Mucosa of descending colon (tissue), 3 donors: ENCODE measurements around the gene HES6. TPM values are rescaled to one million over a fixed set of nuclear protein-coding genes. Genes with fewer than 3 reads are reported as not detected.

Source experiments
- ATAC-seq: fragments of 200-7000 bp; cut with Tn5 transposase; one replicate; pipeline ENCODE4 v1.9.1; 2020; ENCODE audit warnings: mild to moderate bottlenecking, moderate library complexity
- DNase-seq, 3 donors: peaks; one replicate each; pipeline ENCODE4 v3.0.0-alpha.2; 2020
- H3K36me3 ChIP-seq: fragments of 200-600 bp; one replicate; pipeline ENCODE4 v1.8.0; 2021; ENCODE audit warnings: low read depth, mild to moderate bottlenecking
- H3K4me1 ChIP-seq: fragments of 200-600 bp; one replicate; pipeline ENCODE4 v1.8.0; 2021; ENCODE audit warnings: low read depth, mild to moderate bottlenecking
- H3K4me3 ChIP-seq: fragments of 200-600 bp; one replicate; pipeline ENCODE4 v1.8.0; 2021; ENCODE audit warnings: mild to moderate bottlenecking
- H3K9me3 ChIP-seq: fragments of 200-600 bp; one replicate; pipeline ENCODE4 v1.8.0; 2021; ENCODE audit warnings: mild to moderate bottlenecking
- CTCF ChIP-seq: fragments of 200-600 bp; IDR thresholded peaks from one replicate; pipeline ENCODE4 v1.8.0; 2022; ENCODE audit warnings: antibody characterized with exemption, mild to moderate bottlenecking
- intact Hi-C, 2 donors: fragments of 100-400 bp; cut with DNase I in 1 of 2; cut with micrococcal nuclease in 1 of 2; formaldehyde crosslinking; loops; one replicate each; pipeline versions ENCODE4 v1.11.0 to v1.11.1; 2022; cut with DNase I, micrococcal nuclease
- total RNA-seq, 3 donors: library from RNA; stranded (reverse); fragmentation: NEBNext Ultra II Directional in 2 of 3; extraction: Animal tissue kit (Norgen Biotek cat#: 25700) in 2 of 3; gene quantifications; one replicate each; pipeline versions ENCODE4 v1.2.1 to v1.2.4, GENCODE V29; 2021 to 2023
- donor health status: DM: no; HTN: no; CAD: no; lungs with moderate emphysema.
- donor health status: DM: no; HTN: no; CAD: no.
- donor health status: DM: no; HTN: yes; CAD: no.

The HES6 gene
- total RNA-seq, 3 donors from 2014 or later: 21.9 to 63.5 (median 25.7) TPM

GRCh38 chr2:238233625-238234024 is 6.2 kb downstream of the HES6 start:
- intact Hi-C loops: no loop called here
- H3K36me3 ChIP-seq: no peaks in the 10 kb centered on the region

GRCh38 chr2:238231809-238232208 is 8.0 kb downstream of the HES6 start:
- DNase-seq (no peak), ATAC-seq (no peak)
- Histone ChIP-seq H3K36me3 (no peaks in the 10 kb centered on the region), H3K4me1 (peaks cover 7% of the 10 kb centered on the region), H3K4me3 (no peak overlapping the region), H3K9me3 (no peaks in the 10 kb centered on the region)
- no peak for TF ChIP-seq CTCF
- intact Hi-C loops: no loop called here

More at GRCh38 chr2:238233625-238234024, 6.2 kb downstream of the HES6 start:
- no peak for ATAC-seq
- Histone ChIP-seq H3K9me3 (no peaks in the 10 kb centered on the region), H3K4me1 (peaks cover 7% of the 10 kb centered on the region), H3K4me3 (no peak overlapping the region)
- DNase-seq: no peak
- TF ChIP-seq CTCF: no peak

GRCh38 chr2:238231251-238231793 is 8.5 kb downstream of the HES6 start:
- ATAC-seq (peak; percentile 51), DNase-seq (peak; percentile 58 to 74 (median 71))
- Histone ChIP-seq H3K36me3 (no peaks in the 10 kb centered on the region), H3K9me3 (no peaks in the 10 kb centered on the region), H3K4me3 (no peak overlapping the region), H3K4me1 (peaks cover 7% of the 10 kb centered on the region)
- TF ChIP-seq CTCF: no peak
- intact Hi-C loops: no loop called here

GRCh38 chr2:238230699-238231098 is 9.1 kb downstream of the HES6 start:
- DNase-seq (no peak), ATAC-seq (no peak)
- no peak overlapping the region for H3K4me3 ChIP-seq
- TF ChIP-seq CTCF: no peak
- intact Hi-C loops: no loop called here
- peaks cover 7% of the 10 kb centered on the region for H3K4me1 ChIP-seq
- no peaks in the 10 kb centered on the region for H3K36me3 ChIP-seq
- no peaks in the 10 kb centered on the region for H3K9me3 ChIP-seq

GRCh38 chr2:238228700-238229099 is 11.1 kb downstream of the HES6 start:
- H3K4me1 ChIP-seq: peaks cover 5% of the 10 kb centered on the region
- DNase-seq (peak in 1 of 3 donors; percentile 27), ATAC-seq (peak; percentile 73)
- TF ChIP-seq CTCF: no peak
- no peaks in the 10 kb centered on the region for H3K36me3 ChIP-seq
- no peaks in the 10 kb centered on the region for H3K9me3 ChIP-seq
- H3K4me3 ChIP-seq: no peak overlapping the region
- intact Hi-C loops: no loop called here

DNA sequence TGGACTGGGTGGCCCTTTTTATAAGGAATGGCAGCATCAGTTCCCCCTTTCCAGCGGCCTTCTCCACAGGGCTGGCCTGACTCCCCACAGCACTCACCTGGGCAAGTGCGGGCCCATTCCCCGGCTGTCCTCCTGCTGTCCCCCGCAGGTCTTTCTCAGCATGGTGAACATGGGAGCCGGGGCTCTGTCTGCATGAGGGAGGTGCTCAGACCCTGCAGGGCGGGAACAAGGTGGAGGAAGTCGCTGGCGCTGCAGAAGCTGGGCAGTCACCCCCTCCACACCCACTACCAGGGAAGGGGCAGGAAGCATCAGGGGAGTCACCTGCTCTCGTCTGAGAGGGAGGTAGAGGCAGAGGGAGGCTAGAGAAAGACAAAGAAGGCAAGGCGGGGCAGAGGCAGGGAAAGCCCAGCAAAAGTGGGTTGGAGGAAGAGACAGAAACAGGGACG is 12.2 kb downstream of the HES6 start:
- H3K4me1 ChIP-seq: peaks cover 5% of the 10 kb centered on the region
- no peaks in the 10 kb centered on the region for H3K36me3 ChIP-seq
- H3K9me3 ChIP-seq: no peaks in the 10 kb centered on the region
- no peak for TF ChIP-seq CTCF
- no peak for ATAC-seq
- H3K4me3 ChIP-seq: no peak overlapping the region
- no peak for DNase-seq
- intact Hi-C loops: no loop called here
